MCF 10A (cell line): Measurements from ENCODE around the gene CYP11A1. TPM values are rescaled to one million over a fixed set of nuclear protein-coding genes. Genes with fewer than 3 reads are reported as not detected.

ENCODE experiments used
- BruUV-seq: library from RNA; stranded (reverse); fragments of 400-500 nt; replicated peaks from 2 replicates; lab custom pipeline; 2021; lab: Mats Ljungman, UMichigan
- CTCF ChIA-PET: fragments of 300-600 bp; sonication (Branson Sonifier 250); formaldehyde crosslinking; extraction: SDS; loops from one replicate; lab custom pipeline; 2021; ENCODE audit warnings: antibody characterized with exemption, inconsistent platforms; lab: Yijun Ruan, JAX
- POLR2A ChIA-PET: fragments of 300-600, 350-650 bp; sonication (Branson Sonifier 250); formaldehyde crosslinking; extraction: SDS; loops from one replicate; lab custom pipeline; 2020; ENCODE audit warnings: antibody characterized with exemption, inconsistent platforms; lab: Yijun Ruan, JAX
- DNase-seq: peaks from one replicate; pipeline ENCODE4 v3.0.0-alpha.2; 2018; ENCODE audit not compliant: unreplicated experiment
- H3K27ac Mint-ChIP-seq: one replicate; pipeline ENCODE4 v1.8.0; 2022; ENCODE audit warnings: mild to moderate bottlenecking, low read depth, mixed read lengths; ENCODE audit not compliant: unreplicated experiment
- H3K27me3 Mint-ChIP-seq: one replicate; pipeline ENCODE4 v1.8.0; 2022; ENCODE audit warnings: mixed read lengths; ENCODE audit not compliant: insufficient read depth, unreplicated experiment
- H3K36me3 Mint-ChIP-seq: one replicate; pipeline ENCODE4 v1.8.0; 2022; ENCODE audit warnings: mild to moderate bottlenecking, moderate library complexity, mixed read lengths; ENCODE audit not compliant: insufficient read depth, unreplicated experiment
- H3K4me1 Mint-ChIP-seq: one replicate; pipeline ENCODE4 v1.8.0; 2022; ENCODE audit warnings: mixed read lengths; ENCODE audit not compliant: insufficient read depth, unreplicated experiment
- H3K4me3 Mint-ChIP-seq: one replicate; pipeline ENCODE4 v1.8.0; 2022; ENCODE audit warnings: mild to moderate bottlenecking, moderate library complexity, mixed read lengths; ENCODE audit not compliant: unreplicated experiment
- H3K9me3 Mint-ChIP-seq: one replicate; pipeline ENCODE4 v1.8.0; 2022; ENCODE audit warnings: mixed read lengths; ENCODE audit not compliant: unreplicated experiment
- CTCF ChIP-seq: fragments of 200-600 bp; IDR thresholded peaks from one replicate; pipeline ENCODE4 v1.8.0; 2022; ENCODE audit warnings: antibody characterized with exemption, mild to moderate bottlenecking; ENCODE audit not compliant: unreplicated experiment
- intact Hi-C: fragments of 100-400 bp; cut with micrococcal nuclease; formaldehyde crosslinking; loops from 2 replicates; pipeline ENCODE4 v1.14.1; 2022
- total RNA-seq: library from RNA; stranded (reverse); gene quantifications from 2 replicates; pipeline ENCODE4 v1.2.3, GENCODE V29; 2022

The CYP11A1 gene
- total RNA-seq, 1 experiment from 2014 or later = not detected

DNA sequence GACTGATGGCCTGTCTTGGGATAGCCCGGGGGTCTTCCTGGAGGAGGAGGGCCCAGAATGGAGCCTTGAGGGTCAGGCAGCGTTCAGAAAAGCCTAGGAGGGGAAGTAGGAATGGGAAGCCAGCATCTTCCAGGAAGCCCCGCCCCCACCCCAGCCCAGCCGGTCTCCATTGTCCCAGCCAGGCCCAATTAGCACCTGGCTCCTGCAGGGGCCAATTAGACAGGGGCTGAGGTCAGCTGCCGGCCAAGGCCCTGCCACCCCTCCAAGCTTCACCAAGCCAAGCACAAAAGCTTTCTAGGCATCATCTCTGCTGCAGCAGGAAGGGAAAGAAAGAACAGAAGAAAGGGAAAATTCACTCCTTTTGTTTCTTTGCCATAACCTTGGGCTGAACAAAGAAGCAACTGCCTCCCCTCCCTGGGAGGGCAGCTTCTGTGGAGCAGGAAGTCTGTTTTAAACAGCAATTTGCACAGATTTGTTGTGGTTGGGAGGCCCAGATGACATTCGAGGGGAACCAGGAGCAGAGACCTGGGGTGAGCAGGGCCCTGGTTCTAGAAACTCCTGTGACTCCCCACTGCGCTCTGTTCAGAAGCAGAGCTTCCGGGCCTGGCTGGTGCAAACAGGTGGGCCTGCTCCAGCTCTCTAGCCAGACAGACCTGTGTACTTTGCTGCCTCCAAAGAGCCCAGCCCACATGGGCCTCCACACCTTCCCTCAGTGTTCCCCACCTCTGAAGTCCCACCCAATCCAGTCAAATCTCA is 47.7 kb downstream of the CYP11A1 start:
- POLR2A ChIA-PET = no interaction called here
- Mint-ChIP-seq H3K36me3 (no peaks in the 10 kb centered on the region), H3K4me1 (no peaks in the 10 kb centered on the region), H3K9me3 (no peaks in the 10 kb centered on the region), H3K4me3 (no peak overlapping the region), H3K27me3 (no peaks in the 10 kb centered on the region), H3K27ac (no peak overlapping the region)
- CTCF ChIA-PET = interaction anchor here (0.7 to 9.1 kb wide), 11 partner anchors 9 to 989 kb away, joined by 3 to 109 read pairs (median 5); no protein-coding TSS in a partner anchor
- BruUV-seq = no TSS peak
- TF ChIP-seq CTCF = no peak
- no peak for DNase-seq
- intact Hi-C loops = loop anchor here (5.0 kb wide), 1 partner anchor 362 kb away; no protein-coding TSS in a partner anchor

GRCh38 chr15:74319138-74319460 is 48.3 kb downstream of the CYP11A1 start:
- H3K27ac Mint-ChIP-seq = no peak overlapping the region
- H3K36me3 Mint-ChIP-seq = no peaks in the 10 kb centered on the region
- DNase-seq = no peak
- H3K9me3 Mint-ChIP-seq = no peaks in the 10 kb centered on the region
- no peak for TF ChIP-seq CTCF
- no TSS peak for BruUV-seq
- peaks cover 2% of the 10 kb centered on the region for H3K27me3 Mint-ChIP-seq
- H3K4me1 Mint-ChIP-seq = no peaks in the 10 kb centered on the region
- ChIA-PET CTCF (interaction anchor here (0.7 to 9.1 kb wide), 6 partner anchors 9 to 989 kb away, joined by 3 to 109 read pairs (median 30); no protein-coding TSS in a partner anchor), POLR2A (no interaction called here)
- H3K4me3 Mint-ChIP-seq = no peak overlapping the region
- intact Hi-C loops = no loop called here

DNA sequence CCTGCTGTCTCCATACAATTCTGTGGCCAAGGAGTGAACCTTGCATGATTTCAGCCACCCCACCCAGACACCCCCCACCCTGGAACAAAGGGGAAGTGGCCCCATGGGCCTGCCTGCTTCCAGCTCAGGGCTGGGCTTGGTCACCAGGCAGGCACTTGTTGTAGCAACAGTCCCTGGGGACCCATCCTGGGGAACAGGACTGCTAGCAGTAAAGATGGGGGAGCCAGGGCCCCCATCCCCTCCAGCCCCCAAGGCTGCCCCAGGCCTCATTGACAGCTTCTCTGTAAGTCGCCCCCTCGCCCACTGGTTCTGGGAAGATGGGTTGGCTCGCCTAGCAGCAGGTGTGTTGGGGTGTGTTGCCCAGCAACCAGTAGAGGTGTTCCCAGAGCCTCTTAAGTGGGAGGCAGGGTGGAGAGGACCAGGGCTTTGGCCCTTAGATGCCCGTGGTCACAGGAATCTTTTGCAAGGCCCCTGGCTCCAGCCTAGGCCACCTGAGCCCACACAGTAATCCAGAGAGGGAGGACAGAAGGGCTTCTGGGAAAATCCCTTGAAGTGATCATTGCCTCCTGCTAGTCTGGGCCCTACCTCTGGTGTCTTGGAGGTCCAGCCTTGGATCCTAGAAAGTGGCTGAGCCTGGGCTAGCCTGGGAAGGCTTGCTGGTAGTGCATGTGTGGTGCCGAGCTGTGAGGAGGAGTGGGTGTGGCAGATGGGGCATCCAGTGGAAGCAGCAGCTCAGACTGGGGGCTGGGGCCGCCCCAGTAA is 48.9 kb downstream of the CYP11A1 start:
- no peaks in the 10 kb centered on the region for H3K9me3 Mint-ChIP-seq
- ChIA-PET POLR2A (no interaction called here), CTCF (interaction anchor here (1.0 to 9.1 kb wide), 3 partner anchors 8 to 267 kb away, joined by 3 to 109 read pairs (median 107); no protein-coding TSS in a partner anchor)
- H3K4me1 Mint-ChIP-seq = no peaks in the 10 kb centered on the region
- H3K27ac Mint-ChIP-seq = no peak overlapping the region
- no peak overlapping the region for H3K4me3 Mint-ChIP-seq
- no peak for DNase-seq
- TF ChIP-seq CTCF = no peak
- no peaks in the 10 kb centered on the region for H3K36me3 Mint-ChIP-seq
- intact Hi-C loops = no loop called here
- peaks cover 8% of the 10 kb centered on the region for H3K27me3 Mint-ChIP-seq
- no TSS peak for BruUV-seq

DNA sequence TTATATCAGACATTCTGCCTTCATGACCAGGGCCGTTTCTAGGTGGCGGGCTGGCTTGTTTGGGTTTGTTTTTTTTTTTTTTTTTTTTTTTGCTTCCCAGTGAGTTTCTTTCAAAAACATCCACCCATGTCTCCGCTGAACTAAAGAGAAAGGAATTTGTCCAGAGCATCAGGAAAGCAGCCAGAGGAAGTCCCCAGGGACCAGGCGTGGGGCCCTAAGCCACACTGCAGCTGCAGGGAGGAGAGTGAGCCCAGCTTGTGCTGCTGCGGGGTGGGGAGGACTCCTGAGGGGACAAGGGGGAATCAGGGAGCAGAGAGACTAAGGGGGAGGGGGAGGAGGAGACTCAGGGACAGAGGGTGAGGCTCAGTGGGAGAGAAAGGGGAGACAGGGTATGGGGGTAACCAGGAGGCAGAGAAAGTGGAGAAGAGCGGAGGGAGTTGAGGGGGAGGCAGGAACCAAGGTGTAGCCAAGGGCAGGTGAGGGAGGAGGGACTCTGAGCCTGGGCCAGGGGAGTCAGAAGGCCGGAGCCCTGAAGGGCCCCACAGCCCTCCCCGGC is 49.5 kb downstream of the CYP11A1 start:
- BruUV-seq = no TSS peak
- CTCF ChIA-PET = interaction anchor here (0.6 to 9.1 kb wide), 4 partner anchors 7 to 281 kb away, joined by 3 to 107 read pairs (median 4); no protein-coding TSS in a partner anchor

More for the DNA sequence above, 49.5 kb downstream of the CYP11A1 start:
- Mint-ChIP-seq H3K4me3 (no peak overlapping the region), H3K9me3 (no peaks in the 10 kb centered on the region), H3K36me3 (no peaks in the 10 kb centered on the region), H3K27ac (no peak overlapping the region), H3K4me1 (no peaks in the 10 kb centered on the region), H3K27me3 (peaks cover 11% of the 10 kb centered on the region)
- peak; percentile 64 for DNase-seq
- TF ChIP-seq CTCF = no peak
- intact Hi-C loops = no loop called here
- POLR2A ChIA-PET = no interaction called here
